GM06990 (cell line): ENCODE measurements around the gene NTRK3.

Source experiments
- DNase-seq: peaks from one replicate; pipeline ENCODE4 v3.0.0-alpha.2; 2011; ENCODE audit not compliant: insufficient read length; ENCODE audit errors: extremely low read depth
- H3K27me3 ChIP-seq: replicated peaks from 2 replicates; pipeline ENCODE4 v1.6.0; 2011; ENCODE audit warnings: low read length; ENCODE audit not compliant: control insufficient read depth, insufficient read depth
- H3K36me3 ChIP-seq: 2 replicates; pipeline ENCODE4 v1.5.1; 2011; ENCODE audit warnings: low read length; ENCODE audit not compliant: control insufficient read depth, insufficient read depth
- H3K4me3 ChIP-seq: replicated peaks from 2 replicates; pipeline ENCODE4 v1.5.1; 2011; ENCODE audit warnings: low read depth, mild to moderate bottlenecking, control low read depth, low read length
- CTCF ChIP-seq: IDR thresholded peaks from 2 replicates; pipeline ENCODE4 v1.5.1; 2011; ENCODE audit warnings: low read length, control low read depth, mild to moderate bottlenecking, inconsistent platforms; ENCODE audit not compliant: insufficient read depth, poor library complexity, severe bottlenecking

Gene NTRK3

GRCh38 chr15:87981969-87982368 is 274.6 kb downstream of the NTRK3 start:
- DNase-seq: no peak
- Histone ChIP-seq H3K27me3 (no peaks in the 10 kb centered on the region), H3K4me3 (no peak overlapping the region), H3K36me3 (no peaks in the 10 kb centered on the region)
- no peak for TF ChIP-seq CTCF

- no peaks in the 10 kb centered on the region for H3K36me3 ChIP-seq
- H3K27me3 ChIP-seq: no peaks in the 10 kb centered on the region
- no peak overlapping the region for H3K4me3 ChIP-seq
- no peak for DNase-seq
- TF ChIP-seq CTCF: no peak
These were observed 278.6 kb downstream of the NTRK3 start for GRCh38 chr15:87977907-87978306.

GRCh38 chr15:87976552-87976951 is 280.0 kb downstream of the NTRK3 start:
- no peak for TF ChIP-seq CTCF
- no peak for DNase-seq

GRCh38 chr15:87973501-87974215 is 282.9 kb downstream of the NTRK3 start:
- H3K27me3 ChIP-seq: no peaks in the 10 kb centered on the region
- no peak for DNase-seq
- no peak for TF ChIP-seq CTCF
- no peaks in the 10 kb centered on the region for H3K36me3 ChIP-seq
- no peak overlapping the region for H3K4me3 ChIP-seq

More at GRCh38 chr15:87976552-87976951, 280.0 kb downstream of the NTRK3 start:
- H3K36me3 ChIP-seq: no peaks in the 10 kb centered on the region
- no peak overlapping the region for H3K4me3 ChIP-seq
- no peaks in the 10 kb centered on the region for H3K27me3 ChIP-seq

GRCh38 chr15:87971076-87971475 is 285.5 kb downstream of the NTRK3 start:
- no peaks in the 10 kb centered on the region for H3K27me3 ChIP-seq
- no peak for DNase-seq
- no peak overlapping the region for H3K4me3 ChIP-seq
- no peak for TF ChIP-seq CTCF
- H3K36me3 ChIP-seq: no peaks in the 10 kb centered on the region

GRCh38 chr15:87967951-87968350 is 288.6 kb downstream of the NTRK3 start:
- Histone ChIP-seq H3K27me3 (no peaks in the 10 kb centered on the region), H3K4me3 (no peak overlapping the region), H3K36me3 (no peaks in the 10 kb centered on the region)
- no peak for DNase-seq
- TF ChIP-seq CTCF: no peak
